ENCODE results near the gene LRRC47.
"Not testable (repeated sequence)": the region's sequence is repeated elsewhere in the genome, so short reads cannot be mapped to it uniquely, and the experiment has no call there.

LRRC47 gene

DNA sequence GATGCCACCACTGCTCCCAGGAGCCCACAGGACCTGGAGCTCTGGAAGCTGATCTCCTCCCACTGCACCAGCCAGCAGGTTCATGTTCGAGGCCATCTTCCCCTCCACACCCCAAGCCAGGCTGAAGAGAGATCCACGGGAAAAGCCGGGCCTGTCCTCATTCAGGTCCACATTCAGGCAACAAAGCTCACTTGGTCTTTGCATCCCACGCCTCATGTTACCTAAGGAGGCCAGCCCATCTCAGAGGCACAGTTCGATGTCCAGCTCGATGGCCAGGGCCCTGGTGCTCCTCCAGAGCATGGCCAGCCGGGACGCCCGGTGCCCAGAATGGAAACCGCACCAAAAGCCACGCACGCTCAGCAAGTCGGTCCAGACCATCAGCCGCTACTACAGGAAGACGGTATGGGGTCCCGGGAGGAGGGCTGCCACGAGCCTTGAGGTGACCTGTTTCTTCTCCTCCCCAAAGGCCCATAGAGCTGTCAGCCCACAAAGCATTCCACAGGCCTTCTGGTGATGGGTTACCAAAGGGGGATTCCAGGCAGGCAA lies 43.8 kb downstream of the LRRC47 start, which contains the start of gene CCDC27:
CCDC27 (plus strand) TSS at position 51 of the 546 bp plus-strand sequence; CDS start at position 83, 32 bp downstream.
- no peak for TF ChIP-seq GABPA (IDR thresholded peaks at IDR 0.05; ENCODE audit: low read depth)
- no peak for TF ChIP-seq CTCF (IDR thresholded peaks at IDR 0.05; ENCODE audit: insufficient read depth, low read length)
- TF ChIP-seq POLR2AphosphoS5 (IDR thresholded peaks at IDR 0.05; ENCODE audit: low read depth): no peak
- TF ChIP-seq SPI1 (IDR thresholded peaks at IDR 0.05; ENCODE audit: borderline replicate concordance, low read depth): no peak
- TF ChIP-seq REST (IDR thresholded peaks at IDR 0.05; ENCODE audit: insufficient replicate concordance, low read depth): no peak
- H3K27me3 ChIP-seq (ENCODE audit: insufficient read depth, poor library complexity, severe bottlenecking): peaks cover 4% of the 10 kb centered on the region

GRCh38 chr1:3750741-3751140 lies 45.6 kb downstream of the LRRC47 start:
- no peak for DNase-seq (ENCODE audit: low read depth in 1 of 2, low spot score in 1 of 2)
- TF ChIP-seq CTCF (IDR thresholded peaks at IDR 0.05; ENCODE audit: insufficient read depth, low read length): no peak
- TF ChIP-seq GABPA (IDR thresholded peaks at IDR 0.05; ENCODE audit: low read depth): no peak
- no peak for TF ChIP-seq REST (IDR thresholded peaks at IDR 0.05; ENCODE audit: insufficient replicate concordance, low read depth)
- TF ChIP-seq POLR2AphosphoS5 (IDR thresholded peaks at IDR 0.05; ENCODE audit: low read depth): no peak
- TF ChIP-seq SPI1 (IDR thresholded peaks at IDR 0.05; ENCODE audit: borderline replicate concordance, low read depth): no peak
- H3K4me3 ChIP-seq (replicated peaks; ENCODE audit: insufficient read depth, low read length): no peak overlapping the region
- peaks cover 4% of the 10 kb centered on the region for H3K27me3 ChIP-seq (ENCODE audit: insufficient read depth, poor library complexity, severe bottlenecking)
- H3K27ac ChIP-seq (replicated peaks): no peak overlapping the region

More for the DNA sequence above, 43.8 kb downstream of the LRRC47 start, which contains the start of gene CCDC27:
- DNase-seq (ENCODE audit: low read depth in 1 of 2, low spot score in 1 of 2): no peak
- H3K4me3 ChIP-seq (replicated peaks; ENCODE audit: insufficient read depth, low read length): no peak within 1 kb of the TSS
- H3K27ac ChIP-seq (replicated peaks): no peak within 1 kb of the TSS

DNA sequence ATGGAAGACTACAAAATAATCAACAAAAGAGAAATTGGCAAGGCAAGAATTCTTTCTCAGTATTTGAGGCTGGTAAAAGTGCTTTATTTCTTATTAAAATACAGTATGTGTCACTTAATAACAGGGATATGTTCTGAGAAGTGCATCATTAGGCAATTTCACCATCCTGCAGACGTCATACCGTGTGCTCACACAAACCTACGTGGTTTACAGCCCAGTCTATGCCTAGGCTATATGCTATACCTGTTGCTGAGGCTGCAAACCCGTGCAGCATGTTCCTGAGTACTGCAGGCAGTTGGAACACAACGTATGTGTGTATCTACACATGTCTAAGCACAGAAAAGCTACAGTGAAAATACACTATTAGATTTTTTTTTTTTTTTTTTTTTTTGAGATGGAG lies 46.8 kb downstream of the LRRC47 start:
- TF ChIP-seq POLR2AphosphoS5 (IDR thresholded peaks at IDR 0.05; ENCODE audit: low read depth) (no peak), CTCF (IDR thresholded peaks at IDR 0.05; ENCODE audit: insufficient read depth, low read length) (no peak), SPI1 (IDR thresholded peaks at IDR 0.05; ENCODE audit: borderline replicate concordance, low read depth) (no peak), REST (IDR thresholded peaks at IDR 0.05; ENCODE audit: insufficient replicate concordance, low read depth) (no peak), GABPA (IDR thresholded peaks at IDR 0.05; ENCODE audit: low read depth) (no peak)
- Histone ChIP-seq H3K27ac (replicated peaks) (no peak overlapping the region), H3K4me3 (replicated peaks; ENCODE audit: insufficient read depth, low read length) (no peak overlapping the region), H3K27me3 (ENCODE audit: insufficient read depth, poor library complexity, severe bottlenecking) (peaks cover 4% of the 10 kb centered on the region)
- DNase-seq (ENCODE audit: low read depth in 1 of 2, low spot score in 1 of 2): no peak

DNA sequence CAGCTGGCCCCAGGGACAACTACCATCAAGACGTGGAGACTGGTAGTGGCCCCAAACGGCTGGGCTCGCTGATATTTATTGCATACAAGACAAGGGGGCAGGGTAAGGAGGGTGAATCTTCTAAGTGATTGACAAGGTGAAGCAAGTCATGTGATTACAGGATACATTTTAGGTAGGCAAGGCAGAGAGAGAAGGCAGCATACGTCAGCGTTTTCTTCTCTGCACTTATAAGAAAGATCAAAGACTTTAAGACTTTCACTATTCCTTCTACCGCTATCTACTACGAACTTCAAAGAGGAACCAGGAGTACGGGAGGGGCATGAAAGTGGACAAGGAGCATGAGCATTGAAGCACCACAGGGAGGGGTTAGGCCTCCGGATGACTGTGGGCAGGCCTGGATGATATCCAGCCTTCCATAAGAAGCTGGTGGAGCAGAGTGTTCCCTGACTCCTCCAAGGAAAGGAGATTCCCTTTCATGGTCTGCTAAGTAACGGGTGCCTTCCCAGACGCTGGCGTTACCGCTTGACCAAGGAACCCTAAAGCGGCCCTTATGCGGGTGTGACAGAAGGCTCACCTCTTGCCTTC lies 47.9 kb downstream of the LRRC47 start:
- not testable (repeated sequence) for DNase-seq (ENCODE audit: low read depth in 1 of 2, low spot score in 1 of 2); H3K4me3 ChIP-seq (replicated peaks; ENCODE audit: insufficient read depth, low read length); H3K27ac ChIP-seq (replicated peaks); H3K27me3 ChIP-seq (ENCODE audit: insufficient read depth, poor library complexity, severe bottlenecking)

All from HL-60 (cell line).